KMS-11 (cell line): ENCODE results near the gene ZNF76.

ENCODE experiments used
- H2AFZ ChIP-seq: fragments of 200-600 bp; sonication (generic); 2 replicates; pipeline ENCODE4 v1.6.1; 2016; ENCODE audit warnings: antibody characterized with exemption, mixed run types, low read depth
- H3K27ac ChIP-seq: fragments of 200-600 bp; sonication (generic); 2 replicates; pipeline ENCODE4 v1.6.1; 2016; ENCODE audit warnings: mild to moderate bottlenecking, mixed run types
- H3K27me3 ChIP-seq: fragments of 200-600 bp; sonication (generic); 2 replicates; pipeline ENCODE4 v1.6.1; 2017; ENCODE audit warnings: mild to moderate bottlenecking, low read depth, mixed run types, moderate library complexity; ENCODE audit not compliant: insufficient read depth
- H3K36me3 ChIP-seq: fragments of 200-600 bp; sonication (generic); 2 replicates; pipeline ENCODE4 v1.6.1; 2017; ENCODE audit warnings: mild to moderate bottlenecking, mixed run types; ENCODE audit not compliant: insufficient read depth
- H3K4me1 ChIP-seq: fragments of 200-600 bp; sonication (generic); 2 replicates; pipeline ENCODE4 v1.6.1; 2016; ENCODE audit warnings: mild to moderate bottlenecking, low read depth, mixed run types; ENCODE audit not compliant: poor library complexity, severe bottlenecking
- H3K4me2 ChIP-seq: fragments of 200-600 bp; sonication (generic); 2 replicates; pipeline ENCODE4 v1.7.0; 2016; ENCODE audit warnings: mild to moderate bottlenecking, mixed run types
- H3K4me3 ChIP-seq: fragments of 200-600 bp; sonication (generic); IDR thresholded peaks from 2 replicates; pipeline ENCODE4 v1.6.1; 2017; ENCODE audit warnings: low read depth, low read length, mixed read lengths; ENCODE audit not compliant: insufficient read depth
- H3K79me2 ChIP-seq: fragments of 200-600 bp; sonication (generic); 2 replicates; pipeline ENCODE4 v1.6.1; 2016; ENCODE audit warnings: low read depth, mixed run types; ENCODE audit not compliant: insufficient read depth
- H3K9ac ChIP-seq: fragments of 200-600 bp; sonication (generic); 2 replicates; pipeline ENCODE4 v1.6.1; 2016; ENCODE audit warnings: mild to moderate bottlenecking, mixed run types
- H4K20me1 ChIP-seq: fragments of 200-600 bp; sonication (generic); 2 replicates; pipeline ENCODE4 v1.6.1; 2016; ENCODE audit warnings: mild to moderate bottlenecking, mixed run types; ENCODE audit not compliant: insufficient read depth
- CTCF ChIP-seq: fragments of 200-600 bp; sonication (generic); conservative IDR thresholded peaks from 2 replicates; pipeline ENCODE4 v1.6.1; 2017; ENCODE audit warnings: low read depth, mild to moderate bottlenecking, antibody characterized with exemption, low read length, moderate library complexity, mixed read lengths

Gene ZNF76

GRCh38 chr6:35282472-35282871 is 22.9 kb downstream of the ZNF76 start:
- no peaks in the 10 kb centered on the region for H3K27me3 ChIP-seq
- no peak for TF ChIP-seq CTCF
- no peaks in the 10 kb centered on the region for H3K4me1 ChIP-seq

GRCh38 chr6:35283361-35283760 is 23.8 kb downstream of the ZNF76 start:
- Histone ChIP-seq H3K4me3 (no peak overlapping the region), H3K9ac (no peak overlapping the region), H3K4me2 (no peak overlapping the region), H2AFZ (no peak overlapping the region), H3K79me2 (no peaks in the 10 kb centered on the region), H3K27ac (no peak overlapping the region), H3K4me1 (no peaks in the 10 kb centered on the region), H3K36me3 (no peaks in the 10 kb centered on the region), H4K20me1 (no peaks in the 10 kb centered on the region), H3K27me3 (no peaks in the 10 kb centered on the region)
- TF ChIP-seq CTCF, result no peak

More at GRCh38 chr6:35282472-35282871, 22.9 kb downstream of the ZNF76 start:
- no peak overlapping the region for H3K4me2 ChIP-seq
- H3K4me3 ChIP-seq, result no peak overlapping the region
- H4K20me1 ChIP-seq, result no peaks in the 10 kb centered on the region
- no peak overlapping the region for H2AFZ ChIP-seq
- no peak overlapping the region for H3K9ac ChIP-seq
- H3K79me2 ChIP-seq, result no peaks in the 10 kb centered on the region
- H3K27ac ChIP-seq, result no peak overlapping the region
- no peaks in the 10 kb centered on the region for H3K36me3 ChIP-seq

GRCh38 chr6:35287671-35288396 is 28.3 kb downstream of the ZNF76 start:
- Histone ChIP-seq H4K20me1 (no peaks in the 10 kb centered on the region), H3K36me3 (no peaks in the 10 kb centered on the region), H3K4me2 (no peak overlapping the region), H3K27me3 (no peaks in the 10 kb centered on the region), H3K9ac (no peak overlapping the region), H2AFZ (no peak overlapping the region), H3K4me3 (no peak overlapping the region), H3K27ac (no peak overlapping the region), H3K4me1 (no peaks in the 10 kb centered on the region), H3K79me2 (no peaks in the 10 kb centered on the region)
- no peak for TF ChIP-seq CTCF

GRCh38 chr6:35288834-35289233 is 29.3 kb downstream of the ZNF76 start:
- TF ChIP-seq CTCF, result no peak
- Histone ChIP-seq H3K4me2 (no peak overlapping the region), H2AFZ (no peak overlapping the region), H3K27ac (no peak overlapping the region), H3K4me1 (no peaks in the 10 kb centered on the region), H4K20me1 (no peaks in the 10 kb centered on the region), H3K36me3 (no peaks in the 10 kb centered on the region), H3K27me3 (no peaks in the 10 kb centered on the region), H3K79me2 (no peaks in the 10 kb centered on the region), H3K9ac (no peak overlapping the region), H3K4me3 (no peak overlapping the region)
